ENCODE results near the gene SRP14.
"Not testable (repeated sequence)": the region's sequence is repeated elsewhere in the genome, so short reads cannot be mapped to it uniquely, and the experiment has no call there.

Gene SRP14

GRCh38 chr15:40038275-40038637, 725 bp downstream of the SRP14 start:
- H3K4me1 ChIP-seq: peaks cover 5% of the 10 kb centered on the region
- peaks cover 45% of the 10 kb centered on the region for H3K36me3 ChIP-seq (replicated peaks)
- no peaks in the 10 kb centered on the region for H3K9me3 ChIP-seq
- H3K27me3 ChIP-seq (ENCODE audit: low read depth): no peaks in the 10 kb centered on the region
- H3K4me3 ChIP-seq: peak overlapping the region; percentile 80
- in situ Hi-C loops (cut with MboI; ENCODE audit: low sequenced_read_pairs): no loop called here
- DNase-seq (ENCODE audit: low spot score in 2 of 2): no peak

GRCh38 chr15:40037721-40038120, 1.3 kb downstream of the SRP14 start:
- Histone ChIP-seq H3K9me3 (no peaks in the 10 kb centered on the region), H3K36me3 (replicated peaks) (peaks cover 50% of the 10 kb centered on the region), H3K27me3 (ENCODE audit: low read depth) (no peaks in the 10 kb centered on the region), H3K4me3 (peak overlapping the region; percentile 80), H3K4me1 (peaks cover 10% of the 10 kb centered on the region)
- in situ Hi-C loops (cut with MboI; ENCODE audit: low sequenced_read_pairs): no loop called here
- DNase-seq (ENCODE audit: low spot score in 2 of 2): no peak

DNA sequence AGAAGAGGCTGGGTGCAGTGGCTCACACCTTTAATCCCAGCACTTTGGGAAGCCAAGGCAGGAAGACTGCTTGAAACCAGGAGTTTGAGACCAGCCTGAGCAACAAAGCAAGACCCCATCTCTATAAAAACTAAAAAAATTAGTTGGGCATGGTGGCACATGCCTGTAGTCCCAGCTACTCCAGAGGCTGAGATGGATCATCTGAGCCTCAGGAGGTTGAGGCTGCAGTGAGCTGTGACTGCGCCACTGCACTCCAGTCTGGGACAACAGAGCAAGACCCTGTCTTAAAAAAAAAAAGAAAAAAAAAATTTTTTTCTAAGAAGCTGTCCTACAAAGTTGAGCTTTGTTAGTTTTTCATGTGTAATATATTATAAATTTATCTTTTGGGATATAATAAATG, 3.8 kb downstream of the SRP14 start:
- H3K9me3 ChIP-seq; H3K4me3 ChIP-seq; DNase-seq (ENCODE audit: low spot score in 2 of 2); in situ Hi-C loops (cut with MboI; ENCODE audit: low sequenced_read_pairs); H3K27me3 ChIP-seq (ENCODE audit: low read depth): not testable (repeated sequence)
- Histone ChIP-seq H3K4me1 (peaks cover 19% of the 10 kb centered on the region), H3K36me3 (replicated peaks) (peaks cover 71% of the 10 kb centered on the region)

- DNase-seq (ENCODE audit: low spot score in 2 of 2): no peak
- H3K36me3 ChIP-seq (replicated peaks): peaks cover 80% of the 10 kb centered on the region
- no peaks in the 10 kb centered on the region for H3K9me3 ChIP-seq
- no peak overlapping the region for H3K4me3 ChIP-seq
- H3K4me1 ChIP-seq: peaks cover 23% of the 10 kb centered on the region
- H3K27me3 ChIP-seq (ENCODE audit: low read depth): no peaks in the 10 kb centered on the region
- in situ Hi-C loops (cut with MboI; ENCODE audit: low sequenced_read_pairs): no loop called here
These were observed 4.6 kb downstream of the SRP14 start for GRCh38 chr15:40034186-40034946.

DNA sequence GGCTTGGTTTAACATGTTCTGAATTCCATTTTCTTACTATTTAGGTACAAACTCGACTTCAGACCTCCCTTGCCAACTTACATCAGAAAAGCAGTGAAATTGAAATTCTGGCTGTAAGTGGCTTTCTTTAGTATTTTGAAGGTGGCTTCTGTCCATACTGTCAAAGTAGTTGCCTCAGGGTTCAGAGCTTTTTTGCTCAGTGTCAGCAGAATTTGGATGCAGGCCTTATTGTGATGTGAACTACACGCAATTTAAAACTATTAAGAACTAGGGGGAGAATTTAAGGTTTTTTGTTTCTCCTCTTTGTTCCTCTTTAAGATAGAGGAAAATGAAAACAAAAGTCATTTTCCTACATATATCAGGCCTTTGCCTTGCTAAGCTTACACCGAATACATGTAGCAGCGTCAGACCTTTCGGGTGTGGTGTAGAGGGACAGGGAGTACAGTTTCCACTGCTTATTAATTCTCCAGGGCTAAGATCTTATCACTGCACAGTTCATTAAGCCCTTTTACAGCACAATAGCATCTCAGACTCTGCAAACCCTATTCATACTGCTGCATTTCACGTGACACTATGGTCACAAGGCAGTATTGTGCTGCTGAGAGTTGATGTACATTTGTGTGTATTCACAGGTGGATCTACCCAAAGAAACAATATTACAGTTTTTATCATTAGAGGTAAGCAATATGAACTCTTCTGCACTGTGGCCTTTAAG, 6.7 kb downstream of the SRP14 start:
- Histone ChIP-seq H3K27me3 (ENCODE audit: low read depth) (no peaks in the 10 kb centered on the region), H3K36me3 (replicated peaks) (peaks cover 78% of the 10 kb centered on the region)

GRCh38 chr15:40031300-40031699, 7.7 kb downstream of the SRP14 start:
- Histone ChIP-seq H3K4me3 (no peak overlapping the region), H3K36me3 (replicated peaks) (peaks cover 75% of the 10 kb centered on the region), H3K4me1 (peaks cover 29% of the 10 kb centered on the region), H3K9me3 (no peaks in the 10 kb centered on the region), H3K27me3 (ENCODE audit: low read depth) (no peaks in the 10 kb centered on the region)
- no peak for DNase-seq (ENCODE audit: low spot score in 2 of 2)
- in situ Hi-C loops (cut with MboI; ENCODE audit: low sequenced_read_pairs): no loop called here

More for the DNA sequence above, 6.7 kb downstream of the SRP14 start:
- no peak overlapping the region for H3K4me3 ChIP-seq
- no peaks in the 10 kb centered on the region for H3K9me3 ChIP-seq
- in situ Hi-C loops (cut with MboI; ENCODE audit: low sequenced_read_pairs): no loop called here
- peak; percentile 68 to 92 for DNase-seq (ENCODE audit: low spot score in 2 of 2)
- peaks cover 29% of the 10 kb centered on the region for H3K4me1 ChIP-seq

DNA sequence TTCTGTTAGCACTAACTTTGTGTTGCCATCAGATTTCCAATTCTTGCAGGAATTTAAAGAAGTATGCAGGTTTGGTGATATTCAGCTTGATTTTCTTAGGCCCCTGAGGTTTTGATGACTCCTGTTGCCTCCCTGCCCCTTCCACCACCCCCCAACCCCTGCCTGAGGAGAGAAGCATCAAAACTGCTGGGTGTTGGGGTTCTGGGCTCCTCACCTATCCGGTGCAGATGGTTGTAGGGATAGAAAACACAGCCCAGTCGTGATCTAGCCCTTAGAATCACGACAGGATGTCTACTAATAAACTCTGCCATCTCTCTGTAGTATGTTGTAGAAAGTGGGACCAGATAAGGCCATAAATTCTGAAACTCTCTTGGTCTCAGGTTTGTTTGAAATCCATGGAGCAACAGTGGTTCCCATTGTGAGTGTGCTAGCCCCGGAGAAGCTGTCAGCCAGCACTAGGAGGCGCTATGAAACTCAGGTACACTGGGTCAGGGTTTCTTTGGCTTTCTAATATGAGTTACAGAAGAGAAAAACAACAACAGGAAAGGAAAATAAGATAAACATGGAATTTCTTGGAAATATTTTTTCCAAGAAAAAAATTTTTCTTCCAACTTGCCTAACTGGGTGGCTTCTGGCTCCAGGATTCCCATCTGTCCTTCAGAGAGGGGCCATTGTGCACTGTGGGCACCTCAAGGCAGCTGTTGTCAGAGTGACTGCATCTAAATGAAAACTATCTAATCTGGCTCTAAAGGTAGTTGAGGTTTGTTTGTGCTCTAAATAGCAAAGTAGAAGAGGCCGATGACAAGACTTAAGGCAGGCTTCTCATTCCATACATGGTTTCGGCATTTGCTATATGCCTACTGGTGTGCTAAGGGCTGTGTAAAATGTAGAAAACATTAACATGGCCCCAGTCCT, 8.7 kb downstream of the SRP14 start:
- H3K9me3 ChIP-seq: no peaks in the 10 kb centered on the region
- H3K27me3 ChIP-seq (ENCODE audit: low read depth): no peaks in the 10 kb centered on the region
- no peak overlapping the region for H3K4me3 ChIP-seq
- peak; percentile 22 to 67 for DNase-seq (ENCODE audit: low spot score in 2 of 2)
- in situ Hi-C loops (cut with MboI; ENCODE audit: low sequenced_read_pairs): no loop called here
- peaks cover 72% of the 10 kb centered on the region for H3K36me3 ChIP-seq (replicated peaks)
- peaks cover 29% of the 10 kb centered on the region for H3K4me1 ChIP-seq

DNA sequence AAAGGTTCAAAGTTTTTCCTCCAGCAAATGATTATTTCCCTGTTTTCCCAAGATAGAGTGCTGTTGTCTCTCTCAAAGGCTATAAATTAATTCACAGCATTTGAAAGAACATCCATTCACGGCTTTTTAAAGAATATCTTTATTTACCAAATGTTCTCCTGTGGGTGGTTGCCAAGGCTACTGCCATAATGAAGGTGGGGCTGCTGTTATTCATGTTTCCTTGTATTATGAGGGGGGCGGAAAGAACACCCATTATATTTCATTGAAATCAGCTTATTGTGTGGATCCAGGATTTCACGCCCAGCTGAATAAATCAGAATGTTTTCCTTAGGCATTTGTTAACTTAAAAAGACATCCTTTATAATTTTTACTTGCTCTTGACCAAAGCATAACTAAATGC, 10.1 kb downstream of the SRP14 start:
- no peaks in the 10 kb centered on the region for H3K27me3 ChIP-seq (ENCODE audit: low read depth)
- in situ Hi-C loops (cut with MboI; ENCODE audit: low sequenced_read_pairs): no loop called here
- H3K4me3 ChIP-seq: no peak overlapping the region
- DNase-seq (ENCODE audit: low spot score in 2 of 2): peak; percentile 57 to 60
- no peaks in the 10 kb centered on the region for H3K9me3 ChIP-seq
- H3K4me1 ChIP-seq: peaks cover 29% of the 10 kb centered on the region
- peaks cover 65% of the 10 kb centered on the region for H3K36me3 ChIP-seq (replicated peaks)

- in situ Hi-C loops (cut with MboI; ENCODE audit: low sequenced_read_pairs): no loop called here
These were observed 10.8 kb downstream of the SRP14 start for GRCh38 chr15:40028193-40028592.

DNA sequence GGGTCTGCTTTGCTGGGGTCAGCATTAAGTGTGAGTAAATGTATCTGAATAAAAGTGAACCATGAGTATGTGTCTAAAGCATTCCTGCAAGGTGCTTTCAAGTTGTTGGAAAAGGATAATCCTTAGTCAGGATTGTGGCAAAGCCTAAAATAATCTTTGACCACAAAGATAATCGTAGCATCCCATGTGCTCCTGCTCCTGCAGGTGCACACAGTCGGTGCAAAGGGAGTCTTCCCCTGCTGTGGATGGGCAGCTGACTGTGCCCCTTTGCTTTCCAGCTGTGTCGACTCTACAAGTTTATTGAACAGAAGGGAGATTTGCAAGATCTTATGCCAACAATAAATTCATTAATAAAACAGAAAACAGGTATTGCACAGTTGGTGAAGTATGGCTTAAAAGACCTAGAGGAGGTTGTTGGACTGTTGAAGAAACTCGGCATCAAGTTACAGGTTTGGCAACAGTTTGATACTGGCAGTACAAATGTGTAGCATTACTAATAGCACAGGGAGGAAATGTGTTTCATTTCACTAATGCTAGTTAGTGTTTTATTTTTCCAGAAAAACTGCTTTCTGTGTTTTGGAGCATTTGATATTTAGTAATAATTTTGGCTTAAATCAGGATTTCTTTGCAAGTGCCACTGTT, 22.6 kb downstream of the SRP14 start:
- Histone ChIP-seq H3K36me3 (replicated peaks) (peaks cover 62% of the 10 kb centered on the region), H3K4me3 (no peak overlapping the region), H3K4me1 (no peaks in the 10 kb centered on the region), H3K27me3 (ENCODE audit: low read depth) (no peaks in the 10 kb centered on the region), H3K9me3 (peaks cover 16% of the 10 kb centered on the region)
- DNase-seq (ENCODE audit: low spot score in 2 of 2): no peak
- in situ Hi-C loops (cut with MboI; ENCODE audit: low sequenced_read_pairs): no loop called here

More at GRCh38 chr15:40028193-40028592, 10.8 kb downstream of the SRP14 start:
- H3K4me3 ChIP-seq: no peak overlapping the region
- no peaks in the 10 kb centered on the region for H3K27me3 ChIP-seq (ENCODE audit: low read depth)
- DNase-seq (ENCODE audit: low spot score in 2 of 2): no peak
- peaks cover 28% of the 10 kb centered on the region for H3K4me1 ChIP-seq
- H3K36me3 ChIP-seq (replicated peaks): peaks cover 66% of the 10 kb centered on the region
- no peaks in the 10 kb centered on the region for H3K9me3 ChIP-seq

DNA sequence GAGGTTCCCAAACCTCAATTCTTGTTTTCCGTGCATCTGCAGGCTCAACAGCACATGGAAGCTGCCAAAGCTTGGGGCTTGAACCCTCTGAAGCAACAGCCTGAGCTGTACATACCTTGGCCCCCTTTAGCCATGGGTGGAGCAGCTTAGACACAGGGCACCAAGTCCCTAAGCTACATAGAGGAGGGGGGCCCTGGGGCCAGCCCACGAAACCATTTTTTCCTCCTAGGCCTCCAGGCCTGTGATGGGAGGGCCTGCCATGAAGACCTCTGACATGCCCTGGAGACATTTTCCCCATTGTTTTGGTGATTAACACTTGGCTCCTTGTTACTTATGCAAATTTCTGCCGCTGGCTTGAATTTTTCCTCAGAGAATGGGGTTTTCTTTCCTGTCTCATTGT, 24.6 kb downstream of the SRP14 start:
- no peak for DNase-seq (ENCODE audit: low spot score in 2 of 2)
- Histone ChIP-seq H3K9me3 (peaks cover 16% of the 10 kb centered on the region), H3K36me3 (replicated peaks) (peaks cover 60% of the 10 kb centered on the region), H3K4me1 (no peaks in the 10 kb centered on the region), H3K27me3 (ENCODE audit: low read depth) (no peaks in the 10 kb centered on the region), H3K4me3 (no peak overlapping the region)
- in situ Hi-C loops (cut with MboI; ENCODE audit: low sequenced_read_pairs): no loop called here

GRCh38 chr15:40013372-40013771, 25.6 kb downstream of the SRP14 start:
- in situ Hi-C loops (cut with MboI; ENCODE audit: low sequenced_read_pairs); H3K4me1 ChIP-seq; H3K27me3 ChIP-seq (ENCODE audit: low read depth); H3K4me3 ChIP-seq; DNase-seq (ENCODE audit: low spot score in 2 of 2): not testable (repeated sequence)
- Histone ChIP-seq H3K36me3 (replicated peaks) (peaks cover 59% of the 10 kb centered on the region), H3K9me3 (peaks cover 16% of the 10 kb centered on the region)

DNA sequence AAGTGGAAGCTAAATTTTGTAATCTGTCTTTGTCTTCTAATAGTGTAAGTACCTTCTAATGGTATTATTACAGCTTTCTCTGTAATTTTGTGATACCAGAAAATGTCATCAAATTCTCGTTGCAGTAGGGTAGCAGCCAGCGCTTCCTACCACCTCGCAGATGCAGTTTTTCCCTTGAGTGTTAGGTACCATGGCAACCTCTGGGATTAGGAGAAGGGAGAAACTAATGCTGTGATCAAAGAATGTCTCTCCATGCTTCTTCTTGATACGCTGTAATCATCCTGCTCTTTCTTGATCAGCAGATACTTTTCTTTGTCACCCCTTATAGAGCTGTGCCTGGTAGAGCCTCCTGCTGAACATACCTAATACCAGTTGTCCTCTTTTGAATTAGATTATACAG, 27.7 kb downstream of the SRP14 start:
- Histone ChIP-seq H3K4me1 (no peaks in the 10 kb centered on the region), H3K9me3 (peaks cover 16% of the 10 kb centered on the region), H3K27me3 (ENCODE audit: low read depth) (no peaks in the 10 kb centered on the region), H3K36me3 (replicated peaks) (peaks cover 74% of the 10 kb centered on the region), H3K4me3 (no peak overlapping the region)
- no peak for DNase-seq (ENCODE audit: low spot score in 2 of 2)
- in situ Hi-C loops (cut with MboI; ENCODE audit: low sequenced_read_pairs): no loop called here

All from HAP-1 (cell line).